Left renal cortex interstitium (tissue), 4 donors: Measurements from ENCODE around the gene TMEM120B. TPM values are rescaled to one million over a fixed set of nuclear protein-coding genes. Genes with fewer than 3 reads are reported as not detected.
A peak's percentile ranks its signal among the peaks of the same experiment; 100 is the strongest.

Experiments
- DNase-seq, 4 donors: peaks; one replicate each; pipeline ENCODE4 v3.0.0-alpha.2; 2013; ENCODE audit warnings: low read depth in 4 of 4, low spot score in 2 of 4, missing footprints in 1 of 4
- polyA plus RNA-seq, 4 donors: library from polyadenylated mRNA; unstranded; fragments of 120-200 nt; gene quantifications; one replicate each; pipeline ENCODE4 v1.2.1, GENCODE V29; 2013; ENCODE audit not compliant: insufficient read length in 4 of 4

The TMEM120B gene
- polyA plus RNA-seq, 4 donors = 7.2 to 16.7 (median 12.7) TPM

GRCh38 chr12:121800694-121801594 is 88.4 kb downstream of the TMEM120B start:
- DNase-seq = no peak

- no peak for DNase-seq
These were observed 89.3 kb downstream of the TMEM120B start for GRCh38 chr12:121801595-121802484.

DNA sequence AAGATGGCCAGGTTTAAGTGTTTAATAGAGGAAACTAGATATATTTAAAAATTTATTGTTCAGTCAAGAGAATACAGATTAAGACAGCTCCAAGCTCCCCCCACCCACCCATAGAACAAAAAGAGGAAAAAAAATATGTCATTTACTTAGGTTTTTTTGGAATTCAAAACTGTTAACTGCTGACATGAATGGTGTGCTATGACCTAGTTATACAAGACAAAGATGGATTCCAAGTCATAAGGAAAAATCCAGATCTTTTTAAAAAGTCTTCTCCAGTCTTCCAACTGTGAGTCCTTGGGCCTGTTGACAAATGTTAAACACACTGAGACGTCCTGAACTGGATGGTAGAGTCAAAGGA is 89.9 kb downstream of the TMEM120B start:
- no peak for DNase-seq

GRCh38 chr12:121802843-121803698 is 90.5 kb downstream of the TMEM120B start:
- DNase-seq = peak in 3 of 4 donors; percentile 91 to 94 (median 93)

GRCh38 chr12:121803861-121804416 is 91.4 kb downstream of the TMEM120B start, which contains the start of gene SETD1B:
TSS of gene SETD1B (plus strand) at chr12:121804009. CDS start at chr12:121804738, 729 bp downstream.
- no peak for DNase-seq

DNA sequence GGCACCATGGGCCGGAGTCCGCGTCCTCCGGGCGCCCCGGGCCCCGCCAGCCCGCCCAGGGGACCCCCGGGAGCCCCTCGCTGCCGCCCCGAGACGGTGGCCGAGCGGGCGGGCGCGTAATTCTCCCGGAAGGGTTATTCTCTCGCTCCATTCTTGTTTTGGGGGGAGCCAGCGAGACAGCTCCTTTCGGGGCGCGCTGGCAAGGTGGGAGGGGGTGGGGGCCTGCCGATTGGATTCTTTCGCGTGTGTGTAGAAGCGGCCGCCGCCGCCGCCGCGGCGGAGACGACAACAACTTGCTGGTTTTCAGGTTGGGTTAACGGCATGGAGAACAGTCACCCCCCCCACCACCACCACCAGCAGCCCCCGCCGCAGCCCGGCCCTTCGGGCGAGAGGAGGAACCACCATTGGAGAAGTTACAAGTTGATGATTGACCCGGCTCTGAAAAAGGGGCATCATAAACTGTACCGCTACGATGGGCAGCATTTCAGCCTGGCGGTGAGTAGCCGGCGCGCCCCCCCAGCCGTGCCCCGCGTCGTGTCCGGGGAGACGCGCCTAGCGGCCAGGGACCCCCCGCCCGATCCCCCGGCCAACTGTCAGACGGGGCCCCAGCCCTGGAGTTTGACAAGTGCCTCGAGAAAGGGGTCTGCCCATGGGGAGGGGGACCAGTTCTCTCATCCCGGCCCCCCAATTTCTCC is 92.0 kb downstream of the TMEM120B start:
- no peak for DNase-seq

DNA sequence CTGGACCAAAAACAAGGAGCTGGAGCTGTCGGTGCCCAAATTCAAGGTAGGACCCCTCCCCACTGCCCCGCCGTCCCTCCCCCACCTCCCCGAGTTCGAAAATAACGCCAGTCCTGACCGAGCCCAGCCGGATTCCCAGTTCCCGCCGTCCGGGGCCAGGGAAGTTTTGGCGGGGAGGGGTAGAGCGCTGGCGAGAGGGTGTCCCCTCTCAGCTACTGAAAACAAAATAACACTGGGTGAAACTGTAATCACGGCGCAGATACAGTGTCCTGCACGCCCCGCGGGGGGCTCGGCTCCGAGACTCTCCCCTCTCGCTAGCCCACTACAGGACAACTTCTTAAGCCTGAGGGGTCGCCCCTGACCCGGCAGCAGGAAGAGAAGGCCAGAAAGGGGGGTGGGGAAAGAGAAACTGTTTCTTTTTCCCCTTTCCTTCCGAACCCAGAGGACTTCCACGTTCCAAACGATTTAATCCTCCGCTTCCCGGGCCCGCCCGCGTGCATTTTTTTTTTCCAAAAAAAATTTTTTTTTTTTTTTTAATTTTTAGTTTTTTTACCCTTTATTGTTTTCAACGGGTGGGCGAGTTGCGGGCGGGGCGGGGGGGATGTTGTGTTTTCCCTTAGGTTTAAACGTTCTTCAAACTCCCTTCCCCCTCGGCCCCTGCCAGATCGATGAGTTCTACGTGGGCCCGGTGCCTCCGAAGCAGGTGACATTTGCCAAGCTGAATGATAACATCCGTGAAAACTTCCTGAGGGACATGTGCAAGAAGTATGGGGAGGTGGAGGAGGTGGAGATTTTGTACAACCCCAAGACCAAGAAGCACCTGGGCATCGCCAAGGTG is 92.8 kb downstream of the TMEM120B start:
- DNase-seq = no peak

- DNase-seq = no peak
These were observed 93.5 kb downstream of the TMEM120B start for GRCh38 chr12:121806009-121806545.

DNA sequence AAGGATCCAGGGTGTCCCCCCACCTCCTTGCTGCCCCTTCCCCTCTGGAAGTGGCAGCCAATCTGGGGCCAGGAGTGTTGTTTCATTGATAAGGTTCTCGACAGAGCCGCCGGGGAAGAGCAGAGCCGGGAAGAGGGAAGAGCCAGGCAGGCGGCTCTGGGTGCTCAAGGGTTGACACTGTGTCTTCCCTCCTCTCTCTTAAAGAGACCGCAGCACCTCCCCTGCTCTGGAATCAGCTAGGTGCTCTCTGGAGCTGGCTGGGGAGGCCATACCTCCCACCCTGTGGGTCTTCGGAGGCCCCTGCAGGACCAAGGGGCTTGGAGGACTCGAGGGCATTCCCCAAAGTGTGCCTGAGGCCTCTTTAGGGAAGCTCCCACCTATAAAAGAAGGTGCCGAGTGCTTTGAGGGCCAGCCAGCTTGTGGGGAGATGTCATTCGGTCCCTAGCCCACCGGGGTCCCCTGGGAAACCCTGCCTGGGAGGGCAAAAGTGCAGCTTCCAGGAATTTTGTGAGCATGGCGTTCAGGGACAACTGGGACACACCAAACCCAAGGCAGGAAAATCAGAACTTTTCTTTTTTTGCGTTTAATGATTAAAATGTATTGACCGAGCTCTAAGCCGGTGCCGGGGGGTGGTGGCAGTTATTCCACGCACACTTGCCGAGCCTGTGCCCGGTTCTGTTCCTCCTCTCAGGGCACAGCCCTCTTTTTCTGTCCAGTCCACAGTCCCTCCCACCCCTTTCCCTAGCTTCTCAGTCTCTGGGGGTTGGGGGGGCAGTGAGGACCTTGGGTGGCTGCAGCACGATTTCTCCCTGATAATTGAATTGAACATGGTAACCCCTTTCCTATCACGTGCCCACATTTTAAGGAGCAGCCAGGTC is 94.2 kb downstream of the TMEM120B start:
- DNase-seq = no peak

GRCh38 chr12:121807642-121808347 is 95.2 kb downstream of the TMEM120B start:
- DNase-seq = no peak

- DNase-seq = no peak
These were observed 96.1 kb downstream of the TMEM120B start for GRCh38 chr12:121808623-121809022.

DNA sequence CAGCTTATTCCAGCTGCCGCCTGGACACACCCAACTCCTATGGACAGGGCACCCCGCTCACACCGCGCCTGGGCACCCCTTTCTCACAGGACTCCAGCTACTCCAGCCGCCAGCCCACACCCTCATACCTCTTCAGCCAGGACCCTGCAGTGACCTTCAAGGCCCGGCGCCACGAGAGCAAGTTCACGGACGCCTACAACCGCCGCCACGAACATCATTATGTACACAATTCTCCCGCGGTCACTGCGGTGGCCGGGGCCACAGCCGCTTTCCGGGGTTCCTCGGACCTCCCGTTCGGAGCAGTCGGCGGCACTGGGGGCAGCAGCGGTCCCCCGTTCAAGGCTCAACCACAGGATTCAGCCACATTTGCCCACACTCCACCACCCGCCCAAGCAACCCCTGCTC is 97.2 kb downstream of the TMEM120B start:
- DNase-seq = no peak

- no peak for DNase-seq
These were observed 97.8 kb downstream of the TMEM120B start for GRCh38 chr12:121810234-121810817.

GRCh38 chr12:121810833-121811433 is 98.4 kb downstream of the TMEM120B start:
- DNase-seq = no peak

- DNase-seq = no peak
These were observed 99.1 kb downstream of the TMEM120B start for GRCh38 chr12:121811434-121812319.
